Subcutaneous adipose tissue (tissue), 4 donors: Measurements from ENCODE around the gene NAA20. TPM values are rescaled to one million over a fixed set of nuclear protein-coding genes. Genes with fewer than 3 reads are reported as not detected.

Experiments
- CTCF ChIP-seq: fragments of 450-650 bp; IDR thresholded peaks from one replicate; pipeline ENCODE4 v1.5.1; 2016; ENCODE audit warnings: low read depth, mild to moderate bottlenecking, control low read depth, antibody characterized with exemption, moderate library complexity
- total RNA-seq, 4 donors: library from RNA; depleted of rRNA; stranded (reverse); fragments of >200 nt; gene quantifications; one replicate each; pipeline ENCODE4 v1.1.0, GENCODE V29; 2016

The NAA20 gene
- total RNA-seq, 4 donors from 2014 or later, result 25.4 to 46.7 (median 42.2) TPM

- no peak for TF ChIP-seq CTCF
Measured at GRCh38 chr20:20078041-20078440, 60.9 kb downstream of the NAA20 start.

GRCh38 chr20:20079102-20079784, 62.1 kb downstream of the NAA20 start:
- no peak for TF ChIP-seq CTCF

Other genes with a start within 250 kb of the NAA20 start
- 10 to 100 TPM; 20.2 to 38.6 (median 23.5) TPM for gene CRNKL1, start 35.1 kb downstream of the NAA20 start, total RNA-seq
- gene CFAP61, start 35.2 kb downstream of the NAA20 start, total RNA-seq, result 1 to 10 TPM in 2 of 4 donors, under 1 TPM in 2; 0.68 to 3.7 (median 1.4) TPM